K562 (cell line): Measurements from ENCODE around the gene ACP4. TPM values are rescaled to one million over a fixed set of nuclear protein-coding genes. Genes with fewer than 3 reads are reported as not detected.

Experiments
- ARID4B ChIP-seq: sonication (generic); formaldehyde crosslinking; IDR thresholded peaks from 2 replicates; pipeline ENCODE4 v1.8.0; 2022; ENCODE audit warnings: mild to moderate bottlenecking, missing genetic modification reagents
- ELK1 ChIP-seq: sonication (generic); formaldehyde crosslinking; IDR thresholded peaks from 2 replicates; pipeline ENCODE4 v1.8.1; 2022; ENCODE audit warnings: missing genetic modification reagents
- ETS1 ChIP-seq: conservative IDR thresholded peaks from 2 replicates; pipeline ENCODE4 v1.6.1; 2011; ENCODE audit warnings: low read depth, mild to moderate bottlenecking, low read length; ENCODE audit not compliant: control insufficient read depth
- KDM4B ChIP-seq, 2 experiments: fragments of 450-650 bp in 1 of 2; sonication (generic) in 1 of 2; IDR thresholded peaks; 2 replicates each; pipeline ENCODE4 v1.6.1; 2016 to 2017; ENCODE audit warnings: borderline replicate concordance in 2 of 2, antibody characterized with exemption in 1 of 2, low read depth in 1 of 2, mild to moderate bottlenecking in 1 of 2
- MECOM ChIP-seq: fragments of 250-450 bp; sonication (Bioruptor Pico); IDR thresholded peaks from 2 replicates; pipeline ENCODE4 v1.8.0; 2022; ENCODE audit warnings: inconsistent platforms
- MLX ChIP-seq, 2 experiments: fragments of 450-650 bp in 1 of 2; sonication (generic) in 1 of 2; formaldehyde crosslinking; conservative IDR thresholded peaks; 2 replicates each; pipeline versions ENCODE4 v1.4.0 to v1.8.1; 2020 to 2022; ENCODE audit warnings: mild to moderate bottlenecking in 1 of 2, missing genetic modification reagents in 1 of 2
- NFRKB ChIP-seq: fragments of 450-650 bp; IDR thresholded peaks from 2 replicates; pipeline ENCODE4 v1.6.1; 2016; ENCODE audit warnings: low read depth
- PCBP1 ChIP-seq: fragments of 200-400 bp; formaldehyde crosslinking; IDR thresholded peaks from 2 replicates; pipeline ENCODE4 v1.6.1; 2018; ENCODE audit warnings: mild to moderate bottlenecking, low read depth, low read length; ENCODE audit not compliant: poor library complexity, severe bottlenecking
- SNIP1 ChIP-seq: fragments of 450-650 bp; IDR thresholded peaks from 2 replicates; pipeline ENCODE4 v1.7.1; 2017; ENCODE audit warnings: low read depth, mild to moderate bottlenecking
- TAF9B ChIP-seq: fragments of 450-650 bp; IDR thresholded peaks from 2 replicates; pipeline ENCODE4 v1.6.1; 2018; ENCODE audit warnings: mild to moderate bottlenecking; ENCODE audit not compliant: partially characterized antibody
- TFE3 ChIP-seq: fragments of 450-650 bp; formaldehyde crosslinking; IDR thresholded peaks from 2 replicates; pipeline ENCODE4 v1.4.0; 2020; ENCODE audit warnings: mild to moderate bottlenecking, mixed read lengths
- ZC3H4 ChIP-seq: sonication (generic); formaldehyde crosslinking; IDR thresholded peaks from 2 replicates; pipeline ENCODE4 v1.9.0; 2021; ENCODE audit warnings: missing genetic modification reagents, borderline replicate concordance
- ZFP1 ChIP-seq: fragments of 450-650 bp; formaldehyde crosslinking; IDR thresholded peaks from 2 replicates; pipeline ENCODE4 v1.4.0; 2020; ENCODE audit warnings: mild to moderate bottlenecking, mixed read lengths
- ZFP91 ChIP-seq: sonication (generic); formaldehyde crosslinking; IDR thresholded peaks from 2 replicates; pipeline ENCODE4 v1.8.0; 2022; ENCODE audit warnings: mild to moderate bottlenecking, missing genetic modification reagents
- ZNF184 ChIP-seq: sonication (generic); formaldehyde crosslinking; IDR thresholded peaks from 2 replicates; pipeline ENCODE4 v1.5.0; 2020; ENCODE audit warnings: missing genetic modification reagents
- ZNF79 ChIP-seq: fragments of 250-450 bp; sonication (Bioruptor Pico); IDR thresholded peaks from 2 replicates; pipeline ENCODE4 v1.4.0; 2020; ENCODE audit warnings: low read depth, mild to moderate bottlenecking, moderate library complexity
- polyA plus RNA-seq, 8 experiments: library from polyadenylated mRNA; depleted of rRNA in 4 of 8; stranded (reverse) in 5 of 8; unstranded in 3 of 8; fragments of >200 nt; fragmentation: Nextera tagmentation in 2 of 8; fragmentation: Illumina TruSeq in 1 of 8; extraction: Ambion mirVana in 2 of 8; extraction: Trizol in 1 of 8; gene quantifications; 2 replicates each; pipeline versions ENCODE4 v1.2.1 to v1.2.3, GENCODE V29; 2011 to 2014; ENCODE audit warnings: inconsistent platforms in 1 of 8, missing spikeins in 1 of 8
- total RNA-seq, 7 experiments: library from RNA; depleted of rRNA in 6 of 7; stranded (reverse); fragments of >200 nt in 6 of 7; fragmentation: Illumina TruSeq in 2 of 7; extraction: Trizol in 2 of 7; gene quantifications; 2 replicates each; pipeline versions ENCODE4 v1.2.1 to v1.2.3, GENCODE V29; 2011 to 2021; ENCODE audit warnings: low replicate concordance in 1 of 7

Gene ACP4
- total and polyA plus RNA-seq, 9 of the 15 experiments (the other 6 are each of a cell fraction or from before 2014, with no cell fraction given): not detected

- no peak for TF ChIP-seq ELK1 (CRISPR knock-in tag)
- no peak for TF ChIP-seq ZFP91 (CRISPR knock-in tag)
- 0 out of 2 replicates have a peak, but pooled peaks have one; percentile 11 for TF ChIP-seq ARID4B (CRISPR knock-in tag)
- no peak for TF ChIP-seq TFE3 (CRISPR knock-in tag)
- TF ChIP-seq ZNF184: no peak
- TF ChIP-seq SNIP1: no peak
- peak; percentile 52 for TF ChIP-seq PCBP1
- TF ChIP-seq ZFP1: no peak
- TF ChIP-seq MECOM (CRISPR knock-in tag): no peak
- TF ChIP-seq TAF9B: no peak
- TF ChIP-seq ETS1: no peak
- no peak for TF ChIP-seq ZC3H4 (CRISPR knock-in tag)
- 0 out of 2 replicates have a peak, but pooled peaks have one; percentile 61 for TF ChIP-seq NFRKB
- no peak for TF ChIP-seq ZNF79 (CRISPR knock-in tag)
- no peak for TF ChIP-seq MLX (CRISPR knock-in tag; conservative IDR thresholded peaks at IDR 0.05)
- no peak for TF ChIP-seq KDM4B (IDR thresholded peaks at IDR 0.05; ENCODE audit: borderline replicate concordance in 2 of 2, low read depth in 1 of 2)
Observed at GRCh38 chr19:50820549-50821247, 30.5 kb downstream of the ACP4 start (continued).
